Ectodermal cell (in vitro differentiated cells): ENCODE data around the gene VIM.

Source experiments
- H3K27ac ChIP-seq: 2 replicates; pipeline ENCODE4 v1.7.0; 2013; ENCODE audit warnings: mild to moderate bottlenecking, low read depth, low read length; ENCODE audit not compliant: insufficient read depth, poor library complexity, severe bottlenecking
- H3K27me3 ChIP-seq: 2 replicates; pipeline ENCODE4 v1.7.0; 2013; ENCODE audit warnings: mild to moderate bottlenecking, low read length; ENCODE audit not compliant: insufficient read depth, control insufficient read depth, poor library complexity, severe bottlenecking
- H3K36me3 ChIP-seq: one replicate; pipeline ENCODE4 v1.7.0; 2013; ENCODE audit warnings: low read length; ENCODE audit not compliant: control insufficient read depth, insufficient read depth
- H3K4me1 ChIP-seq: one replicate; pipeline ENCODE4 v1.7.0; 2013; ENCODE audit warnings: low read length; ENCODE audit not compliant: control insufficient read depth, insufficient read depth
- H3K4me3 ChIP-seq: 2 replicates; pipeline ENCODE4 v1.7.0; 2013; ENCODE audit warnings: low read depth, low read length, control low read depth; ENCODE audit not compliant: insufficient read depth
- H3K9me3 ChIP-seq: 2 replicates; pipeline ENCODE4 v1.7.0; 2013; ENCODE audit warnings: mild to moderate bottlenecking, low read length, moderate library complexity; ENCODE audit not compliant: control insufficient read depth
- WGBS, 2 experiments: methylation state at CpG; one replicate each; pipeline ENCODE4 v1.1.7; 2013; ENCODE audit warnings: missing lambda C conversion rate in 2 of 2; 5-methylcytosine and 5-hydroxymethylcytosine counted together

Gene VIM

GRCh38 chr10:17217631-17218232 is 10.3 kb upstream of the VIM start:
- H3K4me1 ChIP-seq: no peaks in the 10 kb centered on the region
- H3K27me3 ChIP-seq: no peaks in the 10 kb centered on the region
- H3K9me3 ChIP-seq: no peaks in the 10 kb centered on the region
- H3K4me3 ChIP-seq: no peak overlapping the region
- no peak overlapping the region for H3K27ac ChIP-seq
- H3K36me3 ChIP-seq: no peaks in the 10 kb centered on the region
- 100% methylated on average over 1 of the region's 1 CpG for WGBS, 2 experiments

- no peaks in the 10 kb centered on the region for H3K9me3 ChIP-seq
- H3K27ac ChIP-seq: no peak overlapping the region
- H3K27me3 ChIP-seq: no peaks in the 10 kb centered on the region
- H3K4me3 ChIP-seq: no peak overlapping the region
- WGBS, 2 experiments: 92 to 93% methylated on average over 2 of the region's 2 CpGs
- no peaks in the 10 kb centered on the region for H3K4me1 ChIP-seq
- H3K36me3 ChIP-seq: no peaks in the 10 kb centered on the region
These were observed 9.0 kb upstream of the VIM start for GRCh38 chr10:17219024-17219423.

DNA sequence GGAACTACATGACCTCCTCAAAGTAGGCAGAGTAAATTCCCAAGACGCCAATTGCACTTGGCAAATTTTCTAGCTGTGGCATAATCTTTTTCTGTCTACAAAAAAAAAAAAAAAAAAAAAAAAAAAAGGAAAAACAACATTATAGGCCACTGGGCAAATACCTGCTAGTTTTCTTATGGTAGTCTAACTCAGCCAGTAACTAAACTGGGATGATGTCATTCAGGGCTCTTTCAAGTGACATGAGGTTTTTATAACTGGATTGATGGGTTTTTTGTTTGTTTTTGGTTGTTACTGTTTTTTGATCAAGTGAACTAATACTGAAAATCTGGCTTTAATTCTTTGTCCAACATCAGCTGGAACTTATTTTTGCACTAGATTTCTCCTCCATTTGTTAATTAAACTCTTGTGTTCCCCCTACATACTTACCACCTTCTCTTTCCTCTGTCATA is 7.4 kb upstream of the VIM start:
- Histone ChIP-seq H3K27ac (no peak overlapping the region), H3K9me3 (no peaks in the 10 kb centered on the region), H3K27me3 (no peaks in the 10 kb centered on the region), H3K4me1 (no peaks in the 10 kb centered on the region), H3K36me3 (no peaks in the 10 kb centered on the region), H3K4me3 (no peak overlapping the region)
- 100% methylated on average over 1 of the region's 1 CpG; no CpG with 5 or more reads in 1 of the 2 experiments for WGBS, 2 experiments

GRCh38 chr10:17222329-17222728 is 5.7 kb upstream of the VIM start:
- Histone ChIP-seq H3K4me1 (peaks cover 10% of the 10 kb centered on the region), H3K36me3 (no peaks in the 10 kb centered on the region), H3K27me3 (no peaks in the 10 kb centered on the region), H3K4me3 (no peak overlapping the region), H3K9me3 (no peaks in the 10 kb centered on the region), H3K27ac (no peak overlapping the region)
- WGBS, 2 experiments: 91 to 96% methylated on average over 4 of the region's 4 CpGs

DNA sequence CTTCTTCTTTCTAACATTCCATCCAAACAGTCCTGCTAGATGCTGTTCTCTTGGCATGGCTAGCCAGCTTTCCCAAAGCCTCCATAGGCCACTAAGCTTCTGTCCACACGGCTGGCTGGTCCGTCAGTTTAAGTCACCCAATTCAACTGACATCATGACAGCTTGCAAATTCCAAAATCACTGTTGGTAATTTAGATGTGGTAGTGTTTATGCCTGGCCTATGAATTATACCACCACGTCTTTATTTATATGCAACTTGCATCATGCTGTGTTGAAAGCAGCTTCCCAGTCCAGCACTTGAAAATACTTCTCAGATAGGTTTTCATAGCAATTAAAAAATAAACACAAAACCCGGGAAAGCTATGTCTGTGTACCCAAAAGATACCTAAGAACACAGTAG is 2.2 kb upstream of the VIM start:
- WGBS, 2 experiments: 83 to 85% methylated on average over 4 of the region's 4 CpGs
- H3K4me1 ChIP-seq: peaks cover 16% of the 10 kb centered on the region
- H3K27me3 ChIP-seq: no peaks in the 10 kb centered on the region
- no peaks in the 10 kb centered on the region for H3K9me3 ChIP-seq
- no peaks in the 10 kb centered on the region for H3K36me3 ChIP-seq
- H3K4me3 ChIP-seq: no peak overlapping the region
- H3K27ac ChIP-seq: no peak overlapping the region

GRCh38 chr10:17226891-17227303 is 1.1 kb upstream of the VIM start:
- H3K4me1 ChIP-seq: peaks cover 16% of the 10 kb centered on the region
- H3K27ac ChIP-seq: no peak overlapping the region
- H3K27me3 ChIP-seq: no peaks in the 10 kb centered on the region
- 56 to 59% methylated on average over 8 of the region's 8 CpGs for WGBS, 2 experiments
- no peaks in the 10 kb centered on the region for H3K9me3 ChIP-seq
- H3K36me3 ChIP-seq: no peaks in the 10 kb centered on the region
- no peak overlapping the region for H3K4me3 ChIP-seq

- Histone ChIP-seq H3K27me3 (no peaks in the 10 kb centered on the region), H3K4me3 (peak overlapping the region; percentile 94), H3K36me3 (no peaks in the 10 kb centered on the region), H3K27ac (peak overlapping the region; percentile 96), H3K9me3 (no peaks in the 10 kb centered on the region), H3K4me1 (peaks cover 16% of the 10 kb centered on the region)
- 8 to 9% methylated on average over 12 of the region's 12 CpGs for WGBS, 2 experiments
These were observed 512 bp upstream of the VIM start for GRCh38 chr10:17227367-17228090.

DNA sequence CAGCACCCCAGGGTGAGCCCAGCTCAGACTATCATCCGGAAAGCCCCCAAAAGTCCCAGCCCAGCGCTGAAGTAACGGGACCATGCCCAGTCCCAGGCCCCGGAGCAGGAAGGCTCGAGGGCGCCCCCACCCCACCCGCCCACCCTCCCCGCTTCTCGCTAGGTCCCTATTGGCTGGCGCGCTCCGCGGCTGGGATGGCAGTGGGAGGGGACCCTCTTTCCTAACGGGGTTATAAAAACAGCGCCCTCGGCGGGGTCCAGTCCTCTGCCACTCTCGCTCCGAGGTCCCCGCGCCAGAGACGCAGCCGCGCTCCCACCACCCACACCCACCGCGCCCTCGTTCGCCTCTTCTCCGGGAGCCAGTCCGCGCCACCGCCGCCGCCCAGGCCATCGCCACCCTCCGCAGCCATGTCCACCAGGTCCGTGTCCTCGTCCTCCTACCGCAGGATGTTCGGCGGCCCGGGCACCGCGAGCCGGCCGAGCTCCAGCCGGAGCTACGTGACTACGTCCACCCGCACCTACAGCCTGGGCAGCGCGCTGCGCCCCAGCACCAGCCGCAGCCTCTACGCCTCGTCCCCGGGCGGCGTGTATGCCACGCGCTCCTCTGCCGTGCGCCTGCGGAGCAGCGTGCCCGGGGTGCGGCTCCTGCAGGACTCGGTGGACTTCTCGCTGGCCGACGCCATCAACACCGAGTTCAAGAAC is 1.1 kb downstream of the VIM start:
- Histone ChIP-seq H3K4me1 (peaks cover 16% of the 10 kb centered on the region), H3K36me3 (peaks cover 10% of the 10 kb centered on the region), H3K4me3 (peak overlapping the region; percentile 94), H3K9me3 (no peaks in the 10 kb centered on the region), H3K27me3 (no peaks in the 10 kb centered on the region), H3K27ac (peak overlapping the region; percentile 96)
- 0% methylated on average over 71 to 72 of the region's 72 CpGs for WGBS, 2 experiments

DNA sequence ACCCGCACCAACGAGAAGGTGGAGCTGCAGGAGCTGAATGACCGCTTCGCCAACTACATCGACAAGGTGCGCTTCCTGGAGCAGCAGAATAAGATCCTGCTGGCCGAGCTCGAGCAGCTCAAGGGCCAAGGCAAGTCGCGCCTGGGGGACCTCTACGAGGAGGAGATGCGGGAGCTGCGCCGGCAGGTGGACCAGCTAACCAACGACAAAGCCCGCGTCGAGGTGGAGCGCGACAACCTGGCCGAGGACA is 1.6 kb downstream of the VIM start:
- H3K27me3 ChIP-seq: no peaks in the 10 kb centered on the region
- no peaks in the 10 kb centered on the region for H3K9me3 ChIP-seq
- H3K36me3 ChIP-seq: peaks cover 15% of the 10 kb centered on the region
- peak overlapping the region; percentile 92 for H3K27ac ChIP-seq
- H3K4me3 ChIP-seq: peak overlapping the region; percentile 94
- WGBS, 2 experiments: 0 to 1% methylated on average over 21 of the region's 21 CpGs
- H3K4me1 ChIP-seq: peaks cover 16% of the 10 kb centered on the region

- WGBS, 2 experiments: 0 to 1% methylated on average over 43 of the region's 43 CpGs
- H3K4me3 ChIP-seq: peak overlapping the region; percentile 94
- no peaks in the 10 kb centered on the region for H3K9me3 ChIP-seq
- H3K36me3 ChIP-seq: peaks cover 19% of the 10 kb centered on the region
- no peaks in the 10 kb centered on the region for H3K27me3 ChIP-seq
- peak overlapping the region; percentile 92 for H3K27ac ChIP-seq
- peaks cover 16% of the 10 kb centered on the region for H3K4me1 ChIP-seq
These were observed 2.1 kb downstream of the VIM start for GRCh38 chr10:17229967-17230682.
